Measurements from ENCODE around the gene PRKG1.

The PRKG1 gene

DNA sequence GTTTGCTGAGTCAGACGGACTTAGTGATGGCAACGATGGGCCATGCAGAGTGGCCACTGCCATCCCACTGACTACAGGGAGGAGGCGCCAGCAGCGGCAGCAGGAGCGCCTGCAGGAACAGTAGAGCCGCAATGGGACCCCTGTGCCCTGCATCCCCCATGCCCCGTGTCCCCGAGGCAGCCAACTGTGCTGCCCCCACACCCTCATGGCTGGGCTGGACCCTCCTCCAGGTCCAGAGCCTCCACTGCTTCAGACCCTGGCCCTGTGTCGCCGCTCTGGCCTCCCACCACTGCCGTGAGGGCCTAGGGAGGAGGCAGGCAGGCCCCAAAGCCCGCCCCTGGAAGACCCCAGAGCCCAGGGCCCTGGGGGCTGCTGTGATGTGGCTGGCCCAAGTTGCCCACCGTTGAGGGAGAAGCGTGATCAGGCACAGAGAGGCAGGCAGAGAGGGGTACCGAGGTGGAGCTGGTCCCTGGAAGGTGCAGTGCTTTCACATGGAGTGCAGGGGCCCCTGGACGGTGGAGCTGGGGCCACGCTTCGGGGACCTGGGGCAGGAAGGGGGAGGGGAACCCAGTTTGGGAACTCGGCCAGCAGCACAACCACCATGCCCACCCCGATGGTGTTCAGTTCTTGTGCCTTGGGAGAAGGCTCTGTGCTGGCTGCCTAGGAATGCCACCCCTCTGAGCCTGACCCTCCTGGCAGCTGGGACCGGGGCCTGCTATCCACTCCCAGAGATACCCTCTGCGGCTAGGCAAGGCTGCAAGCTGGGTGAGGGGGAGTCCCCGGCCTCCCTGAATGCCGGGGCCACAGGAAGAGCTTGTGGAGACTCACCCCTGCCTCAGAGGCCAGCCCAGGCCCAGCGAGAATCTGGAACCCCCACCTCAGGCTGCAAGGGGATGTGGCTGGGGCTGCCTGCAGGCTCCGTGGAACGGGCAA lies 1272.4 kb downstream of the PRKG1 start:
- no peak for DNase-seq (ENCODE audit: low read depth, low spot score)

DNA sequence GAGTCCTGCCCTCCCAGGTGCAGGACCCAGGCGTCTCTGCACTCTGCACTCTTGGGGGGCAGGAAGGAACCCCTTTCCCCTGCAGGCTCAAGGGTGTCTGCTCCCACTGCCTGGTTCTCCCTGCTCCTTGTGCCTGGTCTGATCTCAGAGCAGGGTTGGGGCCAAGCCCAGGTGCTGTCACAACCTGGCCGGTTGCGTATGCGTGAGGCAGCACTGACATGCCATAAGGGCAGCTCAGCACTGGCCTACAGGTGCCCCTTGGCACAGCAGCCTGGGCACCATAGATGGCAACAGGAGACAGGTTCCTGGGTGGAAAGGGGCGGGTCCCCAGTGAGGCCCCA lies 1273.0 kb downstream of the PRKG1 start:
- no peak for DNase-seq (ENCODE audit: low read depth, low spot score)
